ENCODE results near the gene FST.

The FST gene

GRCh38 chr5:53480416-53481158, at the start of gene FST:
Gene FST, plus strand, starts transcription at chr5:53480629. Its CDS starts 163 bp downstream, at chr5:53480792.
- DNase-seq: no peak

GRCh38 chr5:53431665-53432064, 48.8 kb upstream of the FST start:
- DNase-seq: no peak

- DNase-seq: no peak
Observed at GRCh38 chr5:53433026-53433425, 47.4 kb upstream of the FST start.

GRCh38 chr5:53434541-53434940, 45.9 kb upstream of the FST start:
- no peak for DNase-seq

- no peak for DNase-seq
Observed at GRCh38 chr5:53436480-53437191, 43.8 kb upstream of the FST start.

GRCh38 chr5:53438079-53438478, 42.4 kb upstream of the FST start:
- DNase-seq: no peak

GRCh38 chr5:53438486-53439472, 41.6 kb upstream of the FST start:
- no peak for DNase-seq

GRCh38 chr5:53442961-53443360, 37.5 kb upstream of the FST start:
- DNase-seq: no peak

- DNase-seq: no peak
Observed at GRCh38 chr5:53445569-53445968, 34.9 kb upstream of the FST start.

- no peak for DNase-seq
Observed at GRCh38 chr5:53446908-53447307, 33.5 kb upstream of the FST start.

GRCh38 chr5:53448851-53449250, 31.6 kb upstream of the FST start:
- DNase-seq: no peak

- DNase-seq: no peak
Observed at GRCh38 chr5:53453898-53454718, 26.3 kb upstream of the FST start.

GRCh38 chr5:53454719-53455000, 25.8 kb upstream of the FST start:
- no peak for DNase-seq

- DNase-seq: no peak
Observed at GRCh38 chr5:53456366-53456765, 24.1 kb upstream of the FST start.

- DNase-seq: no peak
Observed at GRCh38 chr5:53463909-53464621, 16.4 kb upstream of the FST start.

GRCh38 chr5:53464722-53465121, 15.7 kb upstream of the FST start:
- no peak for DNase-seq

- DNase-seq: no peak
Observed at GRCh38 chr5:53469946-53470687, 10.3 kb upstream of the FST start.

GRCh38 chr5:53472279-53472678, 8.2 kb upstream of the FST start:
- DNase-seq: no peak

GRCh38 chr5:53472720-53473510, 7.5 kb upstream of the FST start:
- DNase-seq: no peak

- DNase-seq: no peak
Observed at GRCh38 chr5:53473633-53474032, 6.8 kb upstream of the FST start.

Data from NCI-H1092 (cell line).